SK-N-SH (cell line): ENCODE data around the gene DNAJC5. TPM values are rescaled to one million over a fixed set of nuclear protein-coding genes. Genes with fewer than 3 reads are reported as not detected.

ENCODE experiments used
- CTCF ChIA-PET: fragments of 300-600, 350-600 bp; formaldehyde crosslinking; extraction: SDS; loops from one replicate; lab custom pipeline; 2021; lab: Yijun Ruan, JAX
- POLR2A ChIA-PET: fragments of 350-600 bp; sonication (Branson Sonifier 250); formaldehyde crosslinking; extraction: SDS; loops from one replicate; lab custom pipeline; 2020; ENCODE audit warnings: antibody characterized with exemption, inconsistent platforms; lab: Yijun Ruan, JAX
- DNase-seq: peaks from one replicate; pipeline ENCODE4 v3.0.0; 2012
- H2AFZ ChIP-seq: fragments of 200-600 bp; sonication (generic); 2 replicates; pipeline ENCODE4 v1.8.1; 2016; ENCODE audit warnings: antibody characterized with exemption, mild to moderate bottlenecking, low read depth
- H3F3A ChIP-seq: fragments of 200-600 bp; sonication (generic); replicated peaks from 2 replicates; pipeline ENCODE3; 2016; ENCODE audit warnings: antibody characterized with exemption, mild to moderate bottlenecking; ENCODE audit not compliant: insufficient read depth
- H3K27ac ChIP-seq, 2 experiments: fragments of 200-500 bp in 1 of 2; fragments of 200-600 bp in 1 of 2; sonication (Bioruptor generic) in 1 of 2; sonication (generic), shearing (Covaris generic) in 1 of 2; 2 replicates each; pipeline versions ENCODE4 v1.5.1 to v1.6.1; 2014 to 2016; ENCODE audit warnings: low read depth in 2 of 2, inconsistent platforms in 1 of 2, low read length in 1 of 2, mild to moderate bottlenecking in 1 of 2, mixed read lengths in 1 of 2
- H3K27me3 ChIP-seq: fragments of 200-600 bp; sonication (generic), shearing (Covaris generic); 2 replicates; pipeline ENCODE4 v1.6.1; 2016; ENCODE audit warnings: mixed run types; ENCODE audit not compliant: insufficient read depth
- H3K36me3 ChIP-seq, 2 experiments: fragments of 200-500 bp in 1 of 2; fragments of 200-600 bp in 1 of 2; sonication (Bioruptor generic) in 1 of 2; sonication (generic) in 1 of 2; replicated peaks in 1 of 2; 2 replicates each; pipeline versions ENCODE3 to v1.5.1; 2014 to 2016; ENCODE audit warnings: low read length in 1 of 2, mild to moderate bottlenecking in 1 of 2; ENCODE audit not compliant: insufficient read depth in 2 of 2, control insufficient read depth in 1 of 2
- H3K4me1 ChIP-seq, 2 experiments: fragments of 200-500 bp in 1 of 2; fragments of 200-600 bp in 1 of 2; sonication (Bioruptor generic) in 1 of 2; sonication (generic), shearing (Covaris generic) in 1 of 2; 2 replicates each; pipeline versions ENCODE4 v1.5.1 to v1.6.1; 2014 to 2016; ENCODE audit warnings: low read depth in 1 of 2, low read length in 1 of 2, mixed run types in 1 of 2; ENCODE audit not compliant: insufficient read depth in 2 of 2, control insufficient read depth in 1 of 2
- H3K4me2 ChIP-seq: fragments of 200-600 bp; sonication (generic), shearing (Covaris generic); 2 replicates; pipeline ENCODE4 v1.6.1; 2017; ENCODE audit warnings: mixed run types
- H3K4me3 ChIP-seq, 2 experiments: fragments of 200-500 bp in 1 of 2; fragments of 200-600 bp in 1 of 2; sonication (Bioruptor generic) in 1 of 2; sonication (generic), shearing (Covaris generic) in 1 of 2; 2 replicates each; pipeline versions ENCODE4 v1.5.1 to v1.8.1; 2014 to 2016; ENCODE audit warnings: low read depth in 2 of 2, inconsistent platforms in 1 of 2, low read length in 1 of 2, mild to moderate bottlenecking in 1 of 2, mixed read lengths in 1 of 2, moderate library complexity in 1 of 2
- H3K79me2 ChIP-seq: fragments of 200-600 bp; sonication (generic); 2 replicates; pipeline ENCODE4 v1.8.1; 2017; ENCODE audit warnings: mild to moderate bottlenecking; ENCODE audit not compliant: insufficient read depth
- H3K9ac ChIP-seq: fragments of 200-600 bp; sonication (generic); 2 replicates; pipeline ENCODE4 v1.6.1; 2017; ENCODE audit warnings: mixed run types
- H3K9me2 ChIP-seq: fragments of 200-600 bp; sonication (generic); 2 replicates; pipeline ENCODE4 v1.6.1; 2017; ENCODE audit warnings: mixed run types
- H3K9me3 ChIP-seq: fragments of 200-600 bp; sonication (generic); 2 replicates; pipeline ENCODE4 v1.6.1; 2017; ENCODE audit warnings: mixed run types, mild to moderate bottlenecking, moderate library complexity
- H4K20me1 ChIP-seq: fragments of 200-600 bp; sonication (generic); 2 replicates; pipeline ENCODE4 v1.6.1; 2017; ENCODE audit warnings: mild to moderate bottlenecking, mixed run types; ENCODE audit not compliant: insufficient read depth
- CHD2 ChIP-seq: fragments of 150-350 bp; IDR thresholded peaks from 2 replicates; pipeline ENCODE4 v1.6.1; 2018; ENCODE audit warnings: low read length; ENCODE audit not compliant: partially characterized antibody
- EZH2phosphoT487 ChIP-seq: fragments of 200-600 bp; sonication (generic); IDR thresholded peaks from 2 replicates; pipeline ENCODE4 v1.6.1; 2017; ENCODE audit warnings: low read depth, mixed run types, mild to moderate bottlenecking, antibody characterized with exemption, moderate library complexity, borderline replicate concordance
- FOXJ3 ChIP-seq: sonication (generic); formaldehyde crosslinking; IDR thresholded peaks from 2 replicates; pipeline ENCODE4 v1.5.1; 2020; ENCODE audit warnings: mild to moderate bottlenecking, missing genetic modification reagents
- GABPA ChIP-seq: IDR thresholded peaks from 2 replicates; pipeline ENCODE4 v1.4.0; 2012; ENCODE audit warnings: low read depth, mild to moderate bottlenecking
- GATA2 ChIP-seq: sonication (generic); formaldehyde crosslinking; IDR thresholded peaks from 2 replicates; pipeline ENCODE4 v1.5.0; 2020; ENCODE audit warnings: mild to moderate bottlenecking, missing genetic modification reagents
- RAD21 ChIP-seq: IDR thresholded peaks from 2 replicates; pipeline ENCODE4 v1.6.1; 2012; ENCODE audit warnings: mild to moderate bottlenecking, low read length
- RFX5 ChIP-seq: IDR thresholded peaks from 2 replicates; pipeline ENCODE4 v1.6.1; 2012; ENCODE audit warnings: mild to moderate bottlenecking, improper control_type of control experiment, low read length
- RXRA ChIP-seq: IDR thresholded peaks from 2 replicates; pipeline ENCODE4 v1.4.0; 2012; ENCODE audit warnings: low read depth, mild to moderate bottlenecking, borderline replicate concordance
- SMC3 ChIP-seq: IDR thresholded peaks from 2 replicates; pipeline ENCODE4 v1.6.1; 2012; ENCODE audit warnings: low read depth, low read length, improper control_type of control experiment
- TAF1 ChIP-seq: IDR thresholded peaks from 2 replicates; pipeline ENCODE4 v1.6.1; 2012; ENCODE audit warnings: low read depth, mild to moderate bottlenecking, low read length, moderate library complexity, borderline replicate concordance
- WGBS: methylation state at CpG from one replicate; pipeline ENCODE4 v1.1.6; 2017; ENCODE audit warnings: low lambda C conversion rate; 5-methylcytosine and 5-hydroxymethylcytosine counted together
- polyA plus RNA-seq, 3 experiments: library from polyadenylated mRNA; depleted of rRNA; stranded (reverse); fragments of >200 nt; gene quantifications; 2 replicates each; pipeline ENCODE4 v1.2.3, GENCODE V29; 2012
- TF ChIP-seq, protein P1 (sequence below): fragments of 200-600 bp; sonication (generic); IDR thresholded peaks from 2 replicates; pipeline ENCODE4 v1.6.1; 2017; ENCODE audit warnings: antibody characterized with exemption, mild to moderate bottlenecking, moderate library complexity
- TF ChIP-seq, protein P2 (sequence below): fragments of 150-350 bp; IDR thresholded peaks from 2 replicates; pipeline ENCODE4 v1.6.1; 2016; ENCODE audit warnings: mild to moderate bottlenecking, low read depth, low read length
- TF ChIP-seq, protein P3 (sequence below): fragments of 150-350 bp; IDR thresholded peaks from 2 replicates; pipeline ENCODE4 v1.6.1; 2017; ENCODE audit warnings: antibody characterized with exemption, low read length, low read depth, borderline replicate concordance

The DNAJC5 gene
- polyA plus RNA-seq, 1 of the 3 experiments (the other 2 are of a cell fraction), result 24.2 TPM

DNA sequence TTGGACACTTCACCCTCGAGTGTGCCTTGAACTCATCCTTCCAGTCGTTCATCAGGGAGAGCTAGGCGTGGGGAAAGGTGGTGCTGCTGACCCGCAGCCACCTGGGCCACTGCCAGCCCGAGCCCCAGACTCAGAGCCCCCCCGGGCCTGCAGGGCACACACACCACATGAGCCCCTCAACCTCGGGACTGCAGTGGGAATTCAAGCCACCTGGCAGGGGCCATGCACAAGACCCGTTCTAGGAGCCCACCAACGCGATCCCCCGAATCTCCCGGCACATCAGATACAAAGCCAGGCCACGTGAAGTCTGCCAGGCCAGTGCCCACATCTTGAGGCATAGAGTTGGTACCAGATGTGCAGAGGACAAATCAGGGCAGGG lies 72.0 kb downstream of the DNAJC5 start:
- no peak overlapping the region for H3K4me2 ChIP-seq
- H3K79me2 ChIP-seq, result peaks cover 15% of the 10 kb centered on the region
- no peaks in the 10 kb centered on the region for H3K9me2 ChIP-seq
- WGBS, result 80% methylated on average over 7 of the region's 13 CpGs
- peaks cover 7 to 16% of the 10 kb centered on the region in 2 experiments; a peak in 2 of 4 replicates for H3K4me1 ChIP-seq
- no peaks in the 10 kb centered on the region for H3K27me3 ChIP-seq
- no peak overlapping the region for H3K9ac ChIP-seq
- no peak overlapping the region; a peak in 1 of 4 replicates for H3K27ac ChIP-seq
- peaks cover 0 to 49% of the 10 kb centered on the region in 2 experiments for H3K36me3 ChIP-seq
- ChIA-PET POLR2A (no interaction called here), CTCF (no interaction called here)
- H3K9me3 ChIP-seq, result no peaks in the 10 kb centered on the region
- TF ChIP-seq, protein P1, sequence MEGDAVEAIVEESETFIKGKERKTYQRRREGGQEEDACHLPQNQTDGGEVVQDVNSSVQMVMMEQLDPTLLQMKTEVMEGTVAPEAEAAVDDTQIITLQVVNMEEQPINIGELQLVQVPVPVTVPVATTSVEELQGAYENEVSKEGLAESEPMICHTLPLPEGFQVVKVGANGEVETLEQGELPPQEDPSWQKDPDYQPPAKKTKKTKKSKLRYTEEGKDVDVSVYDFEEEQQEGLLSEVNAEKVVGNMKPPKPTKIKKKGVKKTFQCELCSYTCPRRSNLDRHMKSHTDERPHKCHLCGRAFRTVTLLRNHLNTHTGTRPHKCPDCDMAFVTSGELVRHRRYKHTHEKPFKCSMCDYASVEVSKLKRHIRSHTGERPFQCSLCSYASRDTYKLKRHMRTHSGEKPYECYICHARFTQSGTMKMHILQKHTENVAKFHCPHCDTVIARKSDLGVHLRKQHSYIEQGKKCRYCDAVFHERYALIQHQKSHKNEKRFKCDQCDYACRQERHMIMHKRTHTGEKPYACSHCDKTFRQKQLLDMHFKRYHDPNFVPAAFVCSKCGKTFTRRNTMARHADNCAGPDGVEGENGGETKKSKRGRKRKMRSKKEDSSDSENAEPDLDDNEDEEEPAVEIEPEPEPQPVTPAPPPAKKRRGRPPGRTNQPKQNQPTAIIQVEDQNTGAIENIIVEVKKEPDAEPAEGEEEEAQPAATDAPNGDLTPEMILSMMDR, result no peak
- TF ChIP-seq RFX5 (no peak), GATA2 (CRISPR knock-in tag) (no peak), CHD2 (no peak), SMC3 (no peak), TAF1 (no peak), FOXJ3 (CRISPR knock-in tag) (no peak), EZH2phosphoT487 (no peak), RAD21 (no peak), GABPA (no peak), RXRA (no peak)
- TF ChIP-seq, protein P2, sequence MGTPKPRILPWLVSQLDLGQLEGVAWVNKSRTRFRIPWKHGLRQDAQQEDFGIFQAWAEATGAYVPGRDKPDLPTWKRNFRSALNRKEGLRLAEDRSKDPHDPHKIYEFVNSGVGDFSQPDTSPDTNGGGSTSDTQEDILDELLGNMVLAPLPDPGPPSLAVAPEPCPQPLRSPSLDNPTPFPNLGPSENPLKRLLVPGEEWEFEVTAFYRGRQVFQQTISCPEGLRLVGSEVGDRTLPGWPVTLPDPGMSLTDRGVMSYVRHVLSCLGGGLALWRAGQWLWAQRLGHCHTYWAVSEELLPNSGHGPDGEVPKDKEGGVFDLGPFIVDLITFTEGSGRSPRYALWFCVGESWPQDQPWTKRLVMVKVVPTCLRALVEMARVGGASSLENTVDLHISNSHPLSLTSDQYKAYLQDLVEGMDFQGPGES, result no peak
- TF ChIP-seq, protein P3, sequence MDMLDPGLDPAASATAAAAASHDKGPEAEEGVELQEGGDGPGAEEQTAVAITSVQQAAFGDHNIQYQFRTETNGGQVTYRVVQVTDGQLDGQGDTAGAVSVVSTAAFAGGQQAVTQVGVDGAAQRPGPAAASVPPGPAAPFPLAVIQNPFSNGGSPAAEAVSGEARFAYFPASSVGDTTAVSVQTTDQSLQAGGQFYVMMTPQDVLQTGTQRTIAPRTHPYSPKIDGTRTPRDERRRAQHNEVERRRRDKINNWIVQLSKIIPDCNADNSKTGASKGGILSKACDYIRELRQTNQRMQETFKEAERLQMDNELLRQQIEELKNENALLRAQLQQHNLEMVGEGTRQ, result no peak
- no peak for DNase-seq
- no peaks in the 10 kb centered on the region for H4K20me1 ChIP-seq
- no peak overlapping the region for H2AFZ ChIP-seq
- H3F3A ChIP-seq, result no peaks in the 10 kb centered on the region
- no peak overlapping the region for H3K4me3 ChIP-seq
